ENCODE data around the gene RND2. TPM values are rescaled to one million over a fixed set of nuclear protein-coding genes. Genes with fewer than 3 reads are reported as not detected.
A peak's percentile ranks its signal among the peaks of the same experiment; 100 is the strongest.

Gene RND2
- total and polyA plus RNA-seq, 9 of the 15 experiments (the other 6 are each of a cell fraction or from before 2014, with no cell fraction given), result 0.15 to 1.9 (median 0.98) TPM

- peak; percentile 52 for TF ChIP-seq CREB3L1 (IDR thresholded peaks at IDR 0.05; ENCODE audit: borderline replicate concordance, low read depth)
- TF ChIP-seq PHB2 (IDR thresholded peaks at IDR 0.05; ENCODE audit: low read depth), result no peak
- no peak for TF ChIP-seq ZNF75A (CRISPR knock-in tag; IDR thresholded peaks at IDR 0.05)
- no peak for TF ChIP-seq PTBP1 (IDR thresholded peaks at IDR 0.05; ENCODE audit: low read depth, low read length)
- no peak for TF ChIP-seq CCNT2 (IDR thresholded peaks at IDR 0.05; ENCODE audit: borderline replicate concordance, extremely low read depth, insufficient read length, low read depth, low read length)
- no peak for TF ChIP-seq TGIF2 (CRISPR knock-in tag; IDR thresholded peaks at IDR 0.05)
Observed at GRCh38 chr17:42980766-42981397, 44.1 kb upstream of the RND2 start (continued).

- Histone ChIP-seq H3K9me3 (replicated peaks; ENCODE audit: control insufficient read depth, insufficient read depth, low read depth, low read length) (no peaks in the 10 kb centered on the region), H3K4me1 (replicated peaks in 1 of 2; ENCODE audit: control insufficient read depth in 2 of 2, insufficient read depth in 2 of 2, low read length in 2 of 2) (peaks cover 20 to 24% of the 10 kb centered on the region in 2 experiments; a peak in 4 of 5 replicates), H3K36me3 (ENCODE audit: control insufficient read depth, insufficient read depth, low read length) (peaks cover 45% of the 10 kb centered on the region), H3K9ac (ENCODE audit: insufficient read depth in 1 of 2, low read depth in 2 of 2, low read length in 2 of 2) (no peak overlapping the region), H3K9me1 (ENCODE audit: control insufficient read depth, insufficient read depth, low read length) (no peaks in the 10 kb centered on the region), H3K4me2 (ENCODE audit: insufficient read depth, low read length) (0 out of 2 replicates have a peak overlapping the region, but pooled peaks have one; percentile 99), H3K27ac (ENCODE audit: extremely low read depth, low read depth, low read length) (no peak overlapping the region; the same call in 2 of the 3 replicates), H3K4me3 (peak overlapping the region; percentile 92; the same call in 1 of the 2 replicates), H3K79me2 (ENCODE audit: control insufficient read depth, insufficient read depth, low read length) (peaks cover 52% of the 10 kb centered on the region), H3K27me3 (ENCODE audit: control insufficient read depth in 2 of 2, insufficient read depth in 2 of 2, low read length in 2 of 2) (no peaks in the 10 kb centered on the region), H2AFZ (ENCODE audit: low read depth, low read length) (no peak overlapping the region), H4K20me1 (replicated peaks; ENCODE audit: control insufficient read depth, insufficient read depth, low read length) (no peaks in the 10 kb centered on the region)
- no peak for TF ChIP-seq ZNF318 (IDR thresholded peaks at IDR 0.05; ENCODE audit: borderline replicate concordance in 1 of 2, low read depth in 1 of 2)
- no peak for TF ChIP-seq LEF1 (IDR thresholded peaks at IDR 0.05)
- ChIA-PET POLR2A (interaction anchor here (0.6 to 3.8 kb wide), 3 partner anchors 11 to 16 kb away, joined by 3 to 13 read pairs (median 5); partner anchors contain the start of gene RPL27), CTCF (ENCODE audit: low intra/inter-chr PET ratio) (interaction anchor here (2.7 kb wide), 1 partner anchor 139 kb away, joined by 20 read pairs; no protein-coding TSS in a partner anchor)
- no peak for FAIRE-seq
- BruUV-seq (replicated peaks), result no TSS peak
- DNase-seq (ENCODE audit: extremely low read depth in 1 of 4, low spot score in 3 of 4), result no peak
- in situ Hi-C loops (cut with MboI) (no loop called here), intact Hi-C loops (cut with micrococcal nuclease) (no loop called here)
- ATAC-seq, result no peak
Observed at GRCh38 chr17:42982266-42982665, 42.8 kb upstream of the RND2 start.

Measured in K562 (cell line).